ENCODE data around the gene TRPM5. TPM values are rescaled to one million over a fixed set of nuclear protein-coding genes. Genes with fewer than 3 reads are reported as not detected.
A peak's percentile ranks its signal among the peaks of the same experiment; 100 is the strongest.

TRPM5 gene
- total RNA-seq, 1 donor from 2014 or later, result 0.05 TPM

DNA sequence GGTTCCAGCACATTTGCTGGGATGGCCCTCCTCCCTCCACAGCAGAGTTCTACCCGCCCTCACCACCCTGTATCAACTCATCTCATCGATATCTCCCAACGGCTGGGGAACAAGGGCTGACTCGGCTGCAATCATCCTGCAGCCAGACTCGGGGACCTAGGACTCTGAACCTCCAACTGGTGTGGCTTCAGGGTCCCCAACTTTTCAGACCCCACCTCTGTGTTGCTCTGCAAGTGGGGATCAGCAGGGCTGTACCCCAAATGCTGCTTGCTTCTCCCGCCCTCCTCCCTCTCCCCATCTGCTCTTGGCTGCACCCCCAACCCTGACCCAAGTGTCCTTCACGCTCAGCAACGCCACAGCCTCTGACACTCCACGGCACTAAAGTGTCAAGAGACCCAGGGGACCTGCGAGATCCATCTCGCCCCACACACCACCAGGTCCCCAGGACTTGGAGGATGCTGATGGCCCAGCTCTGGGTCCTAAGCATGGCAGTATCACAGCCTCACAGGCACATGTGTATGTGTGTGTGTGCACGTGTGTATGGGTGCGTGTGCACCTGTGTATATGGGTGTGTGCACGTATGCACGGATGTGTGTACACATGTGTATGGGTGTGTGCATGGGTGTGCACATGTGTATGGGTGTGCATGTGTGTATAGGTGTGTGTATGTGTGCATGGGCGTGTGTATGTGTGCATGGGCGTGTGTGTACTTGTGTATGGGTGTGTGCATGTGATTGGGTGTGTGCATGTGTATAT, 26.9 kb upstream of the TRPM5 start:
- no peak for DNase-seq (ENCODE audit: low read depth)

DNA sequence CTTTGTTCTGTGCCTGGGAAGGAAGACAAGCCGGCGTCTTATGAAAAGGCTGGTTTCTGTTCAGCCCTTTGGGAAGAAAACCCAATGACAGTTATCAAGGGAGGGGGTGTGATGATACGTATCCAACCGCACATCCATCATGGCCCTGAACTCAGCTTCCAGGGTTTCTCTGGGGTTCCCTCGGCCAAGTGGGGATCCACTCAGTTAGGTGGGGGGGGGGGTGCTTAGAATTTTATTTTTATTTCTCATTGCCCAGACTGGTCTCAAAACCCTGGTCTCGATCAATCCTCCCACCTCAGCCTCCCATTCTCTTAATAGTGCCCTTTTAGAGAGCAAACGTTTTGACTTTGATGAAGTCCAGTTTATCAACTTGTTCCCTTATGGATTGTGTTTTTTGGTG, 26.2 kb upstream of the TRPM5 start:
- DNase-seq (ENCODE audit: low read depth), result no peak

DNA sequence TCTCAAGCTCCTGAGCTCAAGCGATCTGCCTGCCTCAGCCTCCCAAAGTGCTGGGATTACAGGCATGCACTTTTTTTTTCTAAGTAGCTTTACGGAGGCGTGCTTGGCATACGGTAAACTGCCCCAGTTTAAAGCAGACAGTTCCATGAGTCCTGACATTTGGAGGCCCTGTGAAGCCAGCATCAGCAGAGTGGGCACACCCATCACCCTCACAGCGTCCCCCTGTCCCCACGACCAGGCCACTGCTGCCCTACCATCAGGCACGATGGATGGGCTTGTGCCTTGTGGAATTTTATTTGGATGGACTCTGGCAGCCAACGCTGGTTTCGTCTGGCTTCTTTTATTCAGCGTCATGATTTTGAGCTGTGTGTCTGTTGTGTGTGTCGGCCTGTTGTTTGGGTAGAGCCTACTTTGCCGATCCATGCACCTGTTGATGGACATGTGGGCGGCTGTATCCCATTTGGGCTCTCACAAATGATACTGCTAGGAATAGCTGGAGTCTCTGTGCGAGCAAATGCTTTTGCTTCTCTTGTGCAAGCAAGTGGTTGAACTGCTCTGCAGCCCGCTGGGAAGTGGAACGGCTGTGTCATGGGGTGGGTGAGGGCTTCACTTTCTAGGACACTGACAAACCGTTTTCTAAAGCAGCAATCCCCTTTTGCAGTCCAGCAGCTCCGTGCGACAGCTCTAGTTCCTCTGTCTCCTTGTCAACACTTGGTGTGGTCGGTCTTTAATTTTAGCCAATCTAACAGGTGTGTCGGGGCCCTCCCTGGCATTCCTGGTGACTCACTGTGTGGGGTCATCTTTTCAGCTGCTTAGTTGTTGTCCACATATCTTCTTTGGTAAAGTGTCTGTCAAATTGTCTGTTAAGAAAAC, 24.3 kb upstream of the TRPM5 start:
- DNase-seq (ENCODE audit: low read depth), result no peak

DNA sequence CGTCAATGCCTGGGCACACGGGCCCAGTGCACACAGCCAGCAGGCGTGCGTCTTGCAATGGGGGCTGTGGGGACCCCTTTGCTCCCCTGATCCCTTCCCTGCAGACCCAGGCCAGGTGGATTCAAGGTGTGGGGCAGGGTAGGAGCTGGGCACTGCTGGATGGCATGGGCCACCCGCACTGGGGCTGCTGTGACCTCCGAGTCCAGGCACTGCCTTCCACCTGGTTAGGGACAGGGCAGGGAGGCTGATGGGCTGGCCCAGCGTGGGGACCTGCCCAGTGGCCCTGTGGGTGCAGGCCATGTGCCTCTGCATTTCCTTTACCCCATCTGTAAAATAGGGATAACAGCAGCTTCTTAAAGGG, 23.4 kb upstream of the TRPM5 start:
- no peak for DNase-seq (ENCODE audit: low read depth)

DNA sequence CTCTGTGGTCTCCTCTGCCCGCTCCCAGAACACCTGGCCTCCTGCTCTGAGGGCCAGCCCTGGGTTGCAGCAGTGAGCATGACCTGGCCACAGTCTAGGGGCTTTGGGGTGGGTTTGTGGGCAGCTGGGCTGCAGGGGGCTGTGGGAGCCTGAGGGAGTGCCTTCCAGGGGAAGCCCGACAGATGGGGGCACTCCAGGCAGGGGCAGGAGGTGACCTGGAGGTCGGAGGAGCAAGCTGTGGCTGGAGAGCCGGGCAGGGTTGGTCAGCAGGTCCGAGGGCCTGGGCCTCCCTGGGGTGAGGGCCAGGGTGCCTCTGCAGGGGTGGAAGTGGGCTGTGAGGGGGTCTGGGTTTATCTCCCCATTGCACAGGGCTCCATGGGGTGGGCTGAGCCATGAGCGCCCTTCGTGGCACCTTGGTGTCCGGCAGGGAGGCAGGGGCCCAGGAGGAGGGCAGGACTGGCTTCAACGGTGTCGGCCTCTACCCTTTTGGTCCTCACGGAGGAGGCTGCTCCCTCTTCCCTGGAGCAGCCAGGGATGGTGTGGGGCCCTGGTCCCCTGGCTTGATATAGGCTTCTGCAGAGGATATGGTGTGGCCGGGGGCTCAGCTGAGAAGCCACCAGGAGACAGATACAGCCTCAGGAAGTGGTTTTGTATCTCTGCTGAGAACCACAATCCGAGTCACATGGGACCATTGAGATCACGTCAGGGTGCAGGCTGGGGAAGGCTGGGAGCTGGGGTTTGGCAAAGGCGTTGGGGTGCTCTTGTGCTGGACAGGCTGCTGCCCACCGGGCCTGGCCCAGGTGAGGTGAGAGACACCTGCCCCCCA, 22.8 kb upstream of the TRPM5 start:
- DNase-seq (ENCODE audit: low read depth), result no peak

DNA sequence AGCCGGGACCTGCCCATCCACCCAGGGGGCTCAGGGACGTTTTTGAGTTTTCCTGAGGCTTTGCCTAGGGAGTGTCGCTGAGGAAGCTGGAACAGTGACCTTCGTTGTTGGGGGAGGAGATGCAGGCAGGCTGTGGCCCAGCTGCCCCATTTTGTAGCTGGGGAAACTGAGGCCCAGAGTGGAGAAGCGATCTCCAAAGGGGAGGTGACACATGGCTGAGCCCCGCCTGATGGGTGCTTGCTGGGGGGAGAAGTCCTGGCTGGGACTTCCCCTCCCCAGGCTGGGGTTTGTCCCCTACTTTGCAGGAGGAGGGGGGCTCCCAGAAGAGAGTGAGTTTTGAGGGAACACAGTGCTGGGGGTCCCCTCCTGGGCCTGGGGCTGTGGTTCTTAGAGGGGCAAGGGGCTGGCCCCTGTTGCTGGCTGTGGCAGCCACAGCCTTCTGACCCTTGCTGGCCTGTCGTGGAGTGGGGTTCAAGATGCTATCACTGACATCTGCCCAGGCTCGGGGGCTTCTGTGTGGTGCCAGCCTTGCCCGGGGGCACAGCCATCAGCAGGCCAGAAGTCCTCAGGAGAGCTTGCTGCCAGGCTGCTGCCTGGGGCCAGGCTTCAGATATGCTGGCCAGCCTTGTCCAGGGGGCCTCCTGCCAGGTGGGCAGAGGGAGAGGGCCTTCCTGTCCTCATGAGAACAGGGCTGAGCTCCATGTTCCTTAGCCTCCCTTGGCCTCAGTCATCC, 21.9 kb upstream of the TRPM5 start:
- DNase-seq (ENCODE audit: low read depth), result no peak

- DNase-seq (ENCODE audit: low read depth), result no peak
Measured at GRCh38 chr11:2465202-2466068, 21.1 kb upstream of the TRPM5 start.

DNA sequence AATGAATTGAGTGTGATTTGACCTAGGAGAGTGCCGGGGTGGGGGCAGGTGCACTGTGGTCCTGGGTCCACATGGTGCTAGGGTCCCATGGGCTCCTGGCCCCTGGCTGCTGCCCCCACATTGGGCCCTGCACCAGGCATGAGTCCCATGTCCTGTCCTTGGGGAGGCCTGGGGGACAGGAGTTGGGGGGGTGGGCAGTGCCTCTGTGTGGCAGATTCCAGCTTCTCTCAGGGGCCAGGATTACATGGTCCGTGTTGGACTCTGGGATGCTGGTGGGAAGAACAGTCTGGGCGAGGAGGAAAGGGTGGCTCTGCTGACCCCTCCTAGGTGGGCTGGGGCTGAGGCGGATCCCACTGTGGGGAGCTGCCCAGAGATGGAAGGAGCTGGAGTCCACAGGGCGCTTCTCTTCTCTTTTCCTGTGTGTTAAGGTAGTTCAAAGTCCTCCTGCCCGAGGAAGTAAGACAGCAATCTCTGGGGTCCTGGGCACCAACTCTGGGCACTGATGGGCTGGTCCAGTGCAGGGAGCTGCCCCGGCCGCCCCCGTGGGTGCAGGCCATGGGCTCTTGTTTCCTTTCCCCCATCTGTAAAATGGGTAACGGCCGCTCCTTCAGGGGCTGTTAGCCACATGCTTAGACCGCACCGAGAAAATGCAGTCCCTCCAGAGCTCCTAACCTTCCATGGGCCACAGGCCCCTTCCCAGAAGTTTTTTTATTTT, 20.3 kb upstream of the TRPM5 start:
- DNase-seq (ENCODE audit: low read depth), result no peak

DNA sequence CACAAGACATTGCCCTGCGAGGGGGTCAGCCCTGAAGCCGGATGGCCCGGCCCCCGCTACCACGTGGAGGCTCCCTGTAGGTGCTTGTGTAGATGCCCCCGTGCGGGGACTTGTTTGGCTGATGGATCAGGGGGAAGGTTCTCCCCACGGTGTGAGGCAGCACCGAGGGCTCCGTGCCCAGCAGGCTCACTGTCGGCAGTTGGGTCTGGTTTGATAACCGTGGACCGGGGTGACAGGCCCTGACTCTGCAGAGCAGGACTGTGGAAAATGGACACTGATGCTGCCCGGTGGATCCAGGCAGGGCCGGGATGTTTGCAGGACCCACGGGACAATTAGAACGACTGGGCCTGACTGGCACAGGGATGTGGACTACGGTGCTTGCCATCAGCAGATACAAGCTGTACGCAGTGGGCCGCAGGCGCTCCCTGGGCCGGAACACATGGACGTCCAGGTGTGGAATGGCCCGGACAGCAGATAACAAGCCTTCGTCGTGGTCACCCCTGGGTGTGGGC, 19.5 kb upstream of the TRPM5 start:
- no peak for DNase-seq (ENCODE audit: low read depth)

DNA sequence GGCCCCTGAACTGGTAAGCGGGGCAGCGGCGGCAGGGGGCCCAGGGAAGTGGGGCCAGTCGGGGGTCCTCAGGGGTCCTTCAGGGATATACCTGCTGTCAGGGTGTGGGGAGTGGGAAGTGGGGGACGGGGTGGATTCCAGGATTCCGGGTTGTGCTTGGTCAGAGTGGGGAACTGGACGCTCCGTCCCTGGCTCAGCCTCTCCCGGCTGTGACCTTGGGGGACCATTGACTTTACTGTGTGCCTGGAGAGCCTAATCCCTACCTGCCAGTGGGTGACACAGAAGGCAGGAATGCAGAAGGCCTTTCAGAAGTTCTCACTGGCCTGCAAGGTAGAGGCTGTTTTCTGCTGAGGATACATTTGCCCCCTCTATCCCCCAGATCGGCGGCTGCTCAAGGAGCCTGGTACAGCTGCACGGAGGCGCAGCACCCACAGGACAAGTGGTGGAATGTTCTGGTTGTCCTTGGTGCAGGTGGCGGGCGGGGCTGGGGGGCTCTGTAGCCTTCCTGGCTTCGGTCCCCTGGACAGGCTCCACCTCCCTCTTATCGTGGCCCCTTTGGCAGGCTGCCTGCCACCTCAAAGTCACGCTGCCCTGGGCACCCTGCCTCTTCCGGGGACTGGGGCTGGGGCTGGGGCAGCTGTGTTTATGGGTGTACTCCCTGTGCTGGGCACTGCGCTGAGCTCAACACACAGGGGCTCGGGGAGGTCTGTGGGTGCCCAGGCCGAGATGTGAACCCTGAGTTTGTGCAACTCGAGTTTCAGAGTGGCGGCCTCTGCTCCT, 18.9 kb upstream of the TRPM5 start:
- DNase-seq (ENCODE audit: low read depth), result peak; percentile 54

- DNase-seq (ENCODE audit: low read depth), result no peak
Measured at GRCh38 chr11:2462543-2462985, 18.2 kb upstream of the TRPM5 start.

GRCh38 chr11:2461956-2462542, 17.7 kb upstream of the TRPM5 start:
- DNase-seq (ENCODE audit: low read depth), result no peak

- no peak for DNase-seq (ENCODE audit: low read depth)
Measured at GRCh38 chr11:2461253-2461955, 17.1 kb upstream of the TRPM5 start.

DNA sequence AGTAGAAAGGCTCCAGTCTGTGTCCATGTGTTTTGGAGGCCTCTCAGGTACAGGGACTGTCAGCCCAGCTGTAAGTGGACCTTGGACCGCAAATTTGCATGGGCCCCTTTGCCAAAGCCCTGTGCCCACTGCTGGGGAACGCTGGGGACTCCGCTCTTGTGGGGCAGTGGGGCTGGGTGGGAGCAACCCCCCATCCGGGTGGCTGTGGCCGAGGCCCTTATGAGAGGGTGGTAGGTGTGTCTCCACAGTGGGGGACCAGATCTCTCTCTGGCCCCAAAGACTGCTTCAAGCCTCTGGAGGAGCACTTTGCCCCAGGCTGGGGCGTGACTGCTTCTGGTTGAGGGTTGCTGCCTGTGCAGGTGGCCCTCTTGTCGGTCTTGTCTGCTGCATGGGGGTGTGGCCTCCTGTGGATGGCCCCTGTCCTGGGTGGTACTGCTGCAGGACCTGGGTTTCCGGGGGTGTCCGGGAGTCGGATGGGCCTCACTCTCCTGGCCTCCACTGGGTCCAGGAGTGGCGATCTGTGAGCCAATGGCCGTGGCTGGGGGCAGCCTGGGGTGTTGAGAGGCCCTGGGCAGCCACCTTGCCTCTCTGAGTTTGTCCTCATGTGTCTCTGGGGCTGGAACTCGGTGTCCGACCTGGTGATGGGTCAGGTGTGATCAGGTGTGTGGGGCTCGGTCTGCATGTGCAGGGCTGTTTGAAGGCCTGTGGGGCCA, 16.4 kb upstream of the TRPM5 start:
- DNase-seq (ENCODE audit: low read depth), result no peak

- no peak for DNase-seq (ENCODE audit: low read depth)
Measured at GRCh38 chr11:2459796-2460531, 15.7 kb upstream of the TRPM5 start.

GRCh38 chr11:2459016-2459725, 14.9 kb upstream of the TRPM5 start:
- no peak for DNase-seq (ENCODE audit: low read depth)
